GM12878 (cell line): ENCODE results near the gene GRAMD1C. TPM values are rescaled to one million over a fixed set of nuclear protein-coding genes. Genes with fewer than 3 reads are reported as not detected.

Source experiments
- ATAC-seq: fragments of 200-7000 bp; cut with Tn5 transposase; 3 replicates; pipeline ENCODE4 v1.9.1; 2020; ENCODE audit warnings: mild to moderate bottlenecking, moderate library complexity
- BruUV-seq: library from RNA; stranded (reverse); fragments of 400-500 nt; replicated peaks from 2 replicates; lab custom pipeline; 2021; lab: Mats Ljungman, UMichigan
- CTCF ChIA-PET: fragments of 300-600 bp; sonication (Branson Sonifier 250); formaldehyde crosslinking; extraction: SDS; loops from one replicate; lab custom pipeline; 2021; ENCODE audit warnings: inconsistent platforms; lab: Yijun Ruan, JAX
- POLR2A ChIA-PET: fragments of 350-600 bp; formaldehyde crosslinking; extraction: SDS; loops from one replicate; lab custom pipeline; 2021; ENCODE audit warnings: inconsistent platforms; lab: Charles Lee
- RAD21 ChIA-PET: fragments of 300-600 bp; sonication (Branson Sonifier 250); formaldehyde crosslinking; loops from one replicate; lab custom pipeline; 2023; ENCODE audit warnings: antibody characterized with exemption; ENCODE audit not compliant: unreplicated experiment; lab: Charles Lee
- SMC1A ChIA-PET: fragments of 300-600 bp; sonication (Branson Sonifier 250); formaldehyde crosslinking; loops from one replicate; lab custom pipeline; 2023; ENCODE audit not compliant: unreplicated experiment, uncharacterized antibody; lab: Charles Lee
- DNase-seq: peaks from one replicate; pipeline ENCODE4 v3.0.0-alpha.2; 2011; ENCODE audit warnings: low read depth, low spot score
- FAIRE-seq: peaks from 3 replicates; lab custom pipeline; 2011; peaks lifted over from hg19 to GRCh38; lab: Jason Lieb, UNC
- H2AFZ ChIP-seq: 2 replicates; pipeline ENCODE4 v1.6.0; 2011; ENCODE audit warnings: low read depth, low read length, control low read depth; ENCODE audit not compliant: control insufficient read depth
- H3K27ac ChIP-seq: 2 replicates; pipeline ENCODE4 v1.5.1; 2011; ENCODE audit warnings: control low read depth; ENCODE audit not compliant: control insufficient read depth, insufficient read depth
- H3K27me3 ChIP-seq, 2 experiments: replicated peaks in 1 of 2; 2 replicates each; pipeline versions ENCODE4 v1.6.0 to v1.6.1; 2011; ENCODE audit warnings: low read length in 1 of 2; ENCODE audit not compliant: control insufficient read depth in 2 of 2, insufficient read depth in 2 of 2
- H3K36me3 ChIP-seq, 2 experiments: 2 replicates each; pipeline ENCODE4 v1.5.1; 2011; ENCODE audit warnings: low read length in 1 of 2; ENCODE audit not compliant: control insufficient read depth in 2 of 2, insufficient read depth in 2 of 2
- H3K4me1 ChIP-seq: 2 replicates; pipeline ENCODE4 v1.6.1; 2011; ENCODE audit warnings: mild to moderate bottlenecking, low read length, moderate library complexity, mixed read lengths; ENCODE audit not compliant: control insufficient read depth, insufficient read depth
- H3K4me2 ChIP-seq: 2 replicates; pipeline ENCODE4 v1.6.0; 2011; ENCODE audit warnings: control low read depth; ENCODE audit not compliant: control insufficient read depth, insufficient read depth
- H3K4me3 ChIP-seq: fragments of 200-600 bp; sonication (generic); 2 replicates; pipeline ENCODE4 v1.5.1; 2016
- H3K79me2 ChIP-seq: 2 replicates; pipeline ENCODE4 v1.6.0; 2011; ENCODE audit warnings: low read length; ENCODE audit not compliant: control insufficient read depth, insufficient read depth
- H3K9ac ChIP-seq: 2 replicates; pipeline ENCODE4 v1.8.0; 2011; ENCODE audit warnings: low read length, control low read depth, mixed read lengths; ENCODE audit not compliant: control insufficient read depth, insufficient read depth
- H3K9me3 ChIP-seq: replicated peaks from 3 replicates; pipeline ENCODE4 v1.5.1; 2011; ENCODE audit warnings: mild to moderate bottlenecking, low read length; ENCODE audit not compliant: control insufficient read depth, insufficient read depth
- H4K20me1 ChIP-seq: 2 replicates; pipeline ENCODE4 v1.6.0; 2011; ENCODE audit not compliant: control insufficient read depth, insufficient read depth
- BACH1 ChIP-seq: fragments of 450-650 bp; IDR thresholded peaks from 2 replicates; pipeline ENCODE4 v1.6.1; 2017; ENCODE audit warnings: mild to moderate bottlenecking, borderline replicate concordance
- CBX5 ChIP-seq: sonication (generic); IDR thresholded peaks from 2 replicates; pipeline ENCODE4 v1.6.1; 2016; ENCODE audit warnings: low read depth, moderate library complexity, mild to moderate bottlenecking, inconsistent platforms
- CUX1 ChIP-seq: IDR thresholded peaks from 2 replicates; pipeline ENCODE4 v1.6.1; 2012; ENCODE audit warnings: improper control_type of control experiment, low read depth, low read length; ENCODE audit not compliant: insufficient replicate concordance
- ETV6 ChIP-seq, 2 experiments: fragments of 450-650 bp in 1 of 2; IDR thresholded peaks in 1 of 2; conservative IDR thresholded peaks in 1 of 2; 2 replicates each; pipeline ENCODE4 v1.6.1; 2014; ENCODE audit warnings: antibody characterized with exemption in 1 of 2, borderline replicate concordance in 1 of 2, low read depth in 1 of 2, mild to moderate bottlenecking in 1 of 2, moderate library complexity in 1 of 2
- HDAC2 ChIP-seq: fragments of 200-600 bp; sonication (generic); IDR thresholded peaks from 2 replicates; pipeline ENCODE4 v1.6.1; 2017
- HDAC6 ChIP-seq: fragments of 200-600 bp; sonication (generic); IDR thresholded peaks from one replicate; pipeline ENCODE4 v1.8.0; 2017; ENCODE audit warnings: antibody characterized with exemption; ENCODE audit not compliant: unreplicated experiment
- IRF5 ChIP-seq: fragments of 450-650 bp; IDR thresholded peaks from 2 replicates; pipeline ENCODE4 v1.6.1; 2017; ENCODE audit warnings: borderline replicate concordance
- MTA3 ChIP-seq: IDR thresholded peaks from 2 replicates; pipeline ENCODE4 v1.6.1; 2012; ENCODE audit warnings: low read length, inconsistent platforms, borderline replicate concordance
- MYC ChIP-seq: IDR thresholded peaks from 2 replicates; pipeline ENCODE4 v1.6.1; 2011; ENCODE audit warnings: mild to moderate bottlenecking, low read length, moderate library complexity, inconsistent platforms; ENCODE audit not compliant: insufficient read depth, insufficient replicate concordance, insufficient read length, severe bottlenecking
- PAX5 ChIP-seq: IDR thresholded peaks from 2 replicates; pipeline ENCODE4 v1.6.1; 2011; ENCODE audit warnings: low read depth, low read length, borderline replicate concordance
- POU2F2 ChIP-seq: IDR thresholded peaks from 3 replicates; pipeline ENCODE4 v1.6.1; 2011; ENCODE audit warnings: low read depth, mild to moderate bottlenecking, low read length, borderline replicate concordance
- RB1 ChIP-seq: fragments of 450-650 bp; formaldehyde crosslinking; IDR thresholded peaks from 2 replicates; pipeline ENCODE4 v1.6.1; 2017; ENCODE audit warnings: mild to moderate bottlenecking, borderline replicate concordance
- ZNF622 ChIP-seq: fragments of 450-650 bp; IDR thresholded peaks from 2 replicates; pipeline ENCODE4 v1.6.1; 2017; ENCODE audit warnings: mild to moderate bottlenecking, inconsistent platforms
- WGBS: methylation state at CpG from one replicate; pipeline ENCODE4 v1.1.6; 2016; ENCODE audit warnings: low lambda C conversion rate; ENCODE audit not compliant: insufficient replicate concordance, insufficient coverage; ENCODE audit errors: missing lambda C conversion rate; 5-methylcytosine and 5-hydroxymethylcytosine counted together
- in situ Hi-C: fragments of 300-500 bp; cut with MboI; formaldehyde crosslinking; loops from 9 replicates; pipeline ENCODE4 v1.14.3; 2018; ENCODE audit warnings: mixed read lengths
- intact Hi-C: fragments of 100-400 bp; cut with micrococcal nuclease; formaldehyde crosslinking; loops from one replicate; pipeline ENCODE4 v1.14.2; 2022; ENCODE audit not compliant: unreplicated experiment
- polyA plus RNA-seq, 11 experiments: library from polyadenylated mRNA; depleted of rRNA in 4 of 11; unstranded in 6 of 11; stranded (reverse) in 5 of 11; fragments of >200 nt; fragmentation: Nextera tagmentation in 4 of 11; fragmentation: Illumina TruSeq in 1 of 11; extraction: Ambion mirVana in 4 of 11; extraction: Trizol in 1 of 11; gene quantifications; 1 replicate in 1 of 11; 2 replicates in 10 of 11; pipeline versions ENCODE4 v1.2.1 to v1.2.3, GENCODE V29; 2011 to 2016; ENCODE audit warnings: inconsistent platforms in 2 of 11, missing spikeins in 2 of 11, low read depth in 1 of 11
- total RNA-seq, 4 experiments: library from RNA; depleted of rRNA in 3 of 4; stranded (reverse); fragments of >200 nt in 3 of 4; fragmentation: Illumina TruSeq in 1 of 4; extraction: Trizol in 1 of 4; gene quantifications; 2 replicates each; pipeline versions ENCODE4 v1.2.1 to v1.2.3, GENCODE V29; 2013 to 2021
- TF ChIP-seq, protein P1 (sequence below): IDR thresholded peaks from 2 replicates; pipeline ENCODE4 v1.6.1; 2012; ENCODE audit warnings: low read depth, low read length, improper control_type of control experiment
- TF ChIP-seq, protein P2 (sequence below), 3 experiments: IDR thresholded peaks in 2 of 3; conservative IDR thresholded peaks in 1 of 3; 2 replicates each; pipeline ENCODE4 v1.5.1; 2011; ENCODE audit warnings: low read depth in 3 of 3, low read length in 3 of 3, mild to moderate bottlenecking in 3 of 3, control low read depth in 2 of 3, moderate library complexity in 2 of 3, inconsistent platforms in 1 of 3, mixed read lengths in 1 of 3; ENCODE audit not compliant: control insufficient read depth in 2 of 3, insufficient read depth in 1 of 3; ENCODE audit errors: extremely low read depth in 1 of 3

The GRAMD1C gene
- total and polyA plus RNA-seq, 10 of the 15 experiments (the other 5 are each of a cell fraction or from before 2014, with no cell fraction given): 3.2 to 9.2 (median 5.5) TPM

- no TSS peak for BruUV-seq
- H3K9me3 ChIP-seq: no peaks in the 10 kb centered on the region
- in situ Hi-C loops: no loop called here
- H4K20me1 ChIP-seq: no peaks in the 10 kb centered on the region
- no peak overlapping the region for H3K9ac ChIP-seq
- FAIRE-seq: no peak
- no peak for DNase-seq
- SMC1A ChIA-PET: no interaction called here
- ATAC-seq: no peak
- H3K4me1 ChIP-seq: no peaks in the 10 kb centered on the region
- H2AFZ ChIP-seq: no peak overlapping the region
- no peak overlapping the region for H3K4me2 ChIP-seq
- H3K27ac ChIP-seq: no peak overlapping the region
- WGBS: 100% methylated on average over 2 of the region's 2 CpGs
- CTCF ChIA-PET: no interaction called here
- intact Hi-C loops: no loop called here
- H3K4me3 ChIP-seq: no peak overlapping the region
- H3K27me3 ChIP-seq: no peaks in the 10 kb centered on the region
- H3K79me2 ChIP-seq: no peaks in the 10 kb centered on the region
- RAD21 ChIA-PET: no interaction called here
- POLR2A ChIA-PET: interaction anchor here (0.6 kb wide), 1 partner anchor 17 kb away, joined by 3 read pairs; no protein-coding TSS in a partner anchor
- H3K36me3 ChIP-seq: no peaks in the 10 kb centered on the region
- TF ChIP-seq, protein P1, sequence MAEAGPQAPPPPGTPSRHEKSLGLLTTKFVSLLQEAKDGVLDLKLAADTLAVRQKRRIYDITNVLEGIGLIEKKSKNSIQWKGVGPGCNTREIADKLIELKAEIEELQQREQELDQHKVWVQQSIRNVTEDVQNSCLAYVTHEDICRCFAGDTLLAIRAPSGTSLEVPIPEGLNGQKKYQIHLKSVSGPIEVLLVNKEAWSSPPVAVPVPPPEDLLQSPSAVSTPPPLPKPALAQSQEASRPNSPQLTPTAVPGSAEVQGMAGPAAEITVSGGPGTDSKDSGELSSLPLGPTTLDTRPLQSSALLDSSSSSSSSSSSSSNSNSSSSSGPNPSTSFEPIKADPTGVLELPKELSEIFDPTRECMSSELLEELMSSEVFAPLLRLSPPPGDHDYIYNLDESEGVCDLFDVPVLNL: no peak
- TF ChIP-seq IRF5 (no peak), PAX5 (no peak), CBX5 (no peak), HDAC6 (no peak), BACH1 (no peak), CUX1 (no peak), RB1 (no peak), MTA3 (no peak), POU2F2 (no peak), HDAC2 (no peak), ETV6 (conservative IDR thresholded peaks at IDR 0.05 in 1 of 2, IDR thresholded peaks at IDR 0.05 in 1 of 2; ENCODE audit: borderline replicate concordance in 1 of 2, low read depth in 1 of 2) (no peak), ZNF622 (no peak), MYC (no peak)
- TF ChIP-seq, protein P2, sequence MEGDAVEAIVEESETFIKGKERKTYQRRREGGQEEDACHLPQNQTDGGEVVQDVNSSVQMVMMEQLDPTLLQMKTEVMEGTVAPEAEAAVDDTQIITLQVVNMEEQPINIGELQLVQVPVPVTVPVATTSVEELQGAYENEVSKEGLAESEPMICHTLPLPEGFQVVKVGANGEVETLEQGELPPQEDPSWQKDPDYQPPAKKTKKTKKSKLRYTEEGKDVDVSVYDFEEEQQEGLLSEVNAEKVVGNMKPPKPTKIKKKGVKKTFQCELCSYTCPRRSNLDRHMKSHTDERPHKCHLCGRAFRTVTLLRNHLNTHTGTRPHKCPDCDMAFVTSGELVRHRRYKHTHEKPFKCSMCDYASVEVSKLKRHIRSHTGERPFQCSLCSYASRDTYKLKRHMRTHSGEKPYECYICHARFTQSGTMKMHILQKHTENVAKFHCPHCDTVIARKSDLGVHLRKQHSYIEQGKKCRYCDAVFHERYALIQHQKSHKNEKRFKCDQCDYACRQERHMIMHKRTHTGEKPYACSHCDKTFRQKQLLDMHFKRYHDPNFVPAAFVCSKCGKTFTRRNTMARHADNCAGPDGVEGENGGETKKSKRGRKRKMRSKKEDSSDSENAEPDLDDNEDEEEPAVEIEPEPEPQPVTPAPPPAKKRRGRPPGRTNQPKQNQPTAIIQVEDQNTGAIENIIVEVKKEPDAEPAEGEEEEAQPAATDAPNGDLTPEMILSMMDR (IDR thresholded peaks at IDR 0.05 in 2 of 3, conservative IDR thresholded peaks at IDR 0.05 in 1 of 3; ENCODE audit: control insufficient read depth in 2 of 3, extremely low read depth in 1 of 3, insufficient read depth in 1 of 3, low read depth in 3 of 3, low read length in 3 of 3): no peak
Observed at GRCh38 chr3:113966172-113966571, 127.6 kb downstream of the GRAMD1C start.
